Prostate gland (tissue), 2 donors: Measurements from ENCODE around the gene SACM1L. TPM values are rescaled to one million over a fixed set of nuclear protein-coding genes. Genes with fewer than 3 reads are reported as not detected.

Experiments used
- DNase-seq: peaks from one replicate; pipeline ENCODE4 v3.0.0-alpha.2; 2019; ENCODE audit warnings: low spot score
- H3K27ac ChIP-seq, 2 donors: fragments of 200-600 bp; sonication (generic); 2 replicates each; pipeline ENCODE4 v1.5.1; 2017 to 2019
- H3K27me3 ChIP-seq: fragments of 200-600 bp; sonication (generic); replicated peaks from 2 replicates; pipeline ENCODE4 v1.5.1; 2019; ENCODE audit not compliant: insufficient read depth
- H3K36me3 ChIP-seq, 2 donors: fragments of 200-600 bp; sonication (generic); 1 replicate in 1 of 2; 2 replicates in 1 of 2; pipeline versions ENCODE4 v1.5.1 to v1.8.1; 2017 to 2019
- H3K4me1 ChIP-seq: fragments of 200-600 bp; sonication (generic); replicated peaks from 2 replicates; pipeline ENCODE4 v1.5.1; 2019
- H3K4me3 ChIP-seq, 2 donors: fragments of 200-600 bp; sonication (generic); 2 replicates each; pipeline ENCODE4 v1.5.1; 2017 to 2019
- H3K9me3 ChIP-seq: fragments of 200-600 bp; sonication (generic); 2 replicates; pipeline ENCODE4 v1.5.1; 2017
- POLR2A ChIP-seq: fragments of 450-650 bp; IDR thresholded peaks from one replicate; pipeline ENCODE4 v1.6.1; 2016; ENCODE audit warnings: antibody characterized with exemption, mild to moderate bottlenecking
- POLR2AphosphoS5 ChIP-seq: sonication (generic); formaldehyde crosslinking; IDR thresholded peaks from one replicate; pipeline ENCODE4 v1.6.1; 2017; ENCODE audit warnings: antibody characterized with exemption
- WGBS: methylation state at CpG from one replicate; pipeline ENCODE4 v1.1.5; 2018; 5-methylcytosine and 5-hydroxymethylcytosine counted together
- intact Hi-C: fragments of 100-400 bp; cut with DNase I; formaldehyde crosslinking; loops from one replicate; pipeline ENCODE4 v1.14.2; 2022
- total RNA-seq, 2 donors: library from RNA; depleted of rRNA; stranded (reverse); fragments of >200 nt; gene quantifications; one replicate each; pipeline ENCODE4 v1.1.0, GENCODE V29; 2016
- TF ChIP-seq, protein P1 (sequence below), 4 experiments: fragments of 200-600 bp in 2 of 4; fragments of 450-650 bp in 2 of 4; sonication (generic) in 2 of 4; IDR thresholded peaks; 1 replicate in 3 of 4; 2 replicates in 1 of 4; pipeline ENCODE4 v1.5.1; 2016 to 2019; ENCODE audit warnings: antibody characterized with exemption in 4 of 4, mild to moderate bottlenecking in 2 of 4, moderate library complexity in 2 of 4

Gene SACM1L, protein sequence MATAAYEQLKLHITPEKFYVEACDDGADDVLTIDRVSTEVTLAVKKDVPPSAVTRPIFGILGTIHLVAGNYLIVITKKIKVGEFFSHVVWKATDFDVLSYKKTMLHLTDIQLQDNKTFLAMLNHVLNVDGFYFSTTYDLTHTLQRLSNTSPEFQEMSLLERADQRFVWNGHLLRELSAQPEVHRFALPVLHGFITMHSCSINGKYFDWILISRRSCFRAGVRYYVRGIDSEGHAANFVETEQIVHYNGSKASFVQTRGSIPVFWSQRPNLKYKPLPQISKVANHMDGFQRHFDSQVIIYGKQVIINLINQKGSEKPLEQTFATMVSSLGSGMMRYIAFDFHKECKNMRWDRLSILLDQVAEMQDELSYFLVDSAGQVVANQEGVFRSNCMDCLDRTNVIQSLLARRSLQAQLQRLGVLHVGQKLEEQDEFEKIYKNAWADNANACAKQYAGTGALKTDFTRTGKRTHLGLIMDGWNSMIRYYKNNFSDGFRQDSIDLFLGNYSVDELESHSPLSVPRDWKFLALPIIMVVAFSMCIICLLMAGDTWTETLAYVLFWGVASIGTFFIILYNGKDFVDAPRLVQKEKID
- 10 to 100 TPM; 56.6 to 62.8 TPM for total RNA-seq

DNA sequence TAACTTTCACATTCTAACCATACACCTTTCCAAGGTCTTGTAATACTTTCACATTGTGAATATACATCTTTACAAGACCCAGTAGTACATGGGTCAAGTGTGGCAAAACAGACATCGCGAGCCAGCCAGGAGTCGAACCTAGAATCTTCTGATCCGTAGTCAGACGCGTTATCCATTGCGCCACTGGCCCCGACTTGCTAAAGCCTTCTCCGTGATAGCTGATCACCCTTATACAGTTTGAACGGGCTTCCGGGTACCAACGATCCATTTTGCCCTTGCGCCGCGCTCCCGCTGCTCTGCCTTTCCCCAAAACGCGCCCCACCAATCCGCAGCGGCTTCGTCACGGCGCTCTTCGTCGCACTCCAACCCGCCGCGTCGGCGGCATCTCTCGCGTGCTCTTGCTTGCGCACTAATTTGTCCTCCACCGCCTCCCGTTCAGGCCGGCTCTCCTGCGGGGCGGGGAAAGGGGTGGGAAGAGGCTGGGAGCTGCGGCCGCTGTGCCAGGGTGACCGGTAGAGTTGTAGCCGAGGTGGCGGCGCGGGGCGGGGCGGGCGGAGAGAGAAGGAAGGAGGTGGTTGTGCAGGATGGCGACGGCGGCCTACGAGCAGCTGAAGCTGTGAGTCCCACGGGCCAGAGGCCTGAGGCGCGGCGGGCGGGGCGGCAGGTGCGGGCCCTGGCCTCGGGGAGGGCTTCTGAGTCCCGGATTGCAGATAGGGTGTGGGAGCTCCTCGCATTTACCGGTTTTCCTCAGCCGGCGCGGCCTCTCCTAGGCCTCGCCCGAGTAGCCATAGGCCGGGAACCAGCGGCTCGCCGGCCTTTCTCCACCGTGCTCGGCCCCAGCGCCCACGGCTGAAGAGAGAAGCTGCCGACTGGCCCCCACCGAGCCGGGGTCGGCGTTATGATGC is at the start of gene SACM1L:
Gene SACM1L, plus strand, starts transcription at position 515 of the 905 bp plus-strand sequence. Its CDS starts 70 bp downstream, at position 585.
- Histone ChIP-seq H3K4me3 (peak within 1 kb of the TSS; percentile 80 to 90), H3K36me3 (no peaks in the 10 kb centered on the region), H3K27ac (peak within 1 kb of the TSS; percentile 86 to 90), H3K4me1 (peaks cover 12% of the 10 kb centered on the region), H3K9me3 (no peaks in the 10 kb centered on the region), H3K27me3 (no peaks in the 10 kb centered on the region)
- DNase-seq, result peak; percentile 98
- intact Hi-C loops, result no loop called here
- under 1% methylated on average over 66 of the region's 81 CpGs for WGBS
- TF ChIP-seq POLR2AphosphoS5 (peak; percentile 98), POLR2A (peak; percentile 79)
- TF ChIP-seq, protein P1, sequence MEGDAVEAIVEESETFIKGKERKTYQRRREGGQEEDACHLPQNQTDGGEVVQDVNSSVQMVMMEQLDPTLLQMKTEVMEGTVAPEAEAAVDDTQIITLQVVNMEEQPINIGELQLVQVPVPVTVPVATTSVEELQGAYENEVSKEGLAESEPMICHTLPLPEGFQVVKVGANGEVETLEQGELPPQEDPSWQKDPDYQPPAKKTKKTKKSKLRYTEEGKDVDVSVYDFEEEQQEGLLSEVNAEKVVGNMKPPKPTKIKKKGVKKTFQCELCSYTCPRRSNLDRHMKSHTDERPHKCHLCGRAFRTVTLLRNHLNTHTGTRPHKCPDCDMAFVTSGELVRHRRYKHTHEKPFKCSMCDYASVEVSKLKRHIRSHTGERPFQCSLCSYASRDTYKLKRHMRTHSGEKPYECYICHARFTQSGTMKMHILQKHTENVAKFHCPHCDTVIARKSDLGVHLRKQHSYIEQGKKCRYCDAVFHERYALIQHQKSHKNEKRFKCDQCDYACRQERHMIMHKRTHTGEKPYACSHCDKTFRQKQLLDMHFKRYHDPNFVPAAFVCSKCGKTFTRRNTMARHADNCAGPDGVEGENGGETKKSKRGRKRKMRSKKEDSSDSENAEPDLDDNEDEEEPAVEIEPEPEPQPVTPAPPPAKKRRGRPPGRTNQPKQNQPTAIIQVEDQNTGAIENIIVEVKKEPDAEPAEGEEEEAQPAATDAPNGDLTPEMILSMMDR (IDR thresholded peaks at IDR 0.05), result peak in 1 of 4 experiments; percentile 5

DNA sequence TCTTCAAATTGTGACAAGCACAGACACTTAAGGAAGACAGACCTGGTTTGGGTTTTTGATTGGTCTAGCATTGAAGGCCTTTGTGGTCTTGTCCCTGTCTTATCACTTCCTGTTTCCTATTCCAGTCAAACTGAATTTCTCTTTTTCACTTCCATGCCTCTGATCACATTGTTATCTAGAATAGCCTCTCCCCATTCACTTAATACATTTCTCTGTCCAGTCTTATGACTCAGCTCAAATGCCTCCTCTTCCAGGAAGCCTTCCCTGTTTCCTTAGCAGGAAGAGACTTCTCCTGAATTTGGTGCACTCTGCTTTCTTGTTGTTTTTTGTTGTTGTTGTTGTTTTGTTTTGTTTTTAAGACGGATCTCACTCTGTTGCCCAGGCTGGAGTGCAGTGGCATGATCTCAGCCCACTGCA is 49.1 kb upstream of the SACM1L start:
- Histone ChIP-seq H3K27me3 (no peaks in the 10 kb centered on the region), H3K4me3 (no peak overlapping the region), H3K9me3 (no peaks in the 10 kb centered on the region), H3K4me1 (peaks cover 4% of the 10 kb centered on the region), H3K36me3 (no peaks in the 10 kb centered on the region), H3K27ac (peak overlapping the region; percentile 52 to 71)
- no peak for DNase-seq
- 89% methylated on average over 1 of the region's 1 CpG for WGBS
- intact Hi-C loops, result no loop called here
- TF ChIP-seq POLR2A (no peak), POLR2AphosphoS5 (no peak)
- TF ChIP-seq, protein P1 (IDR thresholded peaks at IDR 0.05), result no peak

GRCh38 chr3:45640724-45641361 is 48.4 kb upstream of the SACM1L start:
- Histone ChIP-seq H3K27me3 (no peaks in the 10 kb centered on the region), H3K4me3 (no peak overlapping the region), H3K36me3 (no peaks in the 10 kb centered on the region), H3K27ac (peak overlapping the region; percentile 52 to 71), H3K4me1 (peaks cover 4% of the 10 kb centered on the region), H3K9me3 (no peaks in the 10 kb centered on the region)
- TF ChIP-seq, protein P1 (IDR thresholded peaks at IDR 0.05), result no peak
- TF ChIP-seq POLR2AphosphoS5, result peak; percentile 54
- no peak for DNase-seq
- intact Hi-C loops, result no loop called here
- WGBS, result 66% methylated on average over 4 of the region's 4 CpGs

DNA sequence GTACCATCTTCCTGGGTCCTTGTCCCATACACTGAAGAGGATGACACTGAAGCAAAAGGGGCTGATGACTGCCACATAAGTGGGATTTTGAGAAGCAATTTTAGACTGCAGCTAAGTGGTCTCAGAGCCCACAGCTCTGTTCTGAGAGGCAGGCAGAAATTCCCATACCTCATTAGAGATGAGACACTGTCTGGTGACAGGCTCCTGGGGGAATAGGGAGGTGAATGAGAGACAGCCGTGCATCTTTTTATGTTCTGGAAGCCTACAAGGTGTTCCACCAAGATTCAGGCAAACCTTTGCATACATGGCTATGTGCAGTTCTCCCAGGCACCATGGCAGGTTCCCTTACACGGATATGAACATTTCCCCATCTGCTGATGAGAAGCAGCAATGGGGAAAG is 47.4 kb upstream of the SACM1L start:
- intact Hi-C loops, result no loop called here
- H3K27ac ChIP-seq, result peak overlapping the region in 1 of 2 donors; percentile 71
- H3K4me3 ChIP-seq, result no peak overlapping the region
- no peaks in the 10 kb centered on the region for H3K27me3 ChIP-seq
- H3K4me1 ChIP-seq, result peaks cover 4% of the 10 kb centered on the region
- WGBS, result 93% methylated on average over 2 of the region's 2 CpGs
- H3K9me3 ChIP-seq, result no peaks in the 10 kb centered on the region
- no peak for DNase-seq
- no peaks in the 10 kb centered on the region for H3K36me3 ChIP-seq
- TF ChIP-seq, protein P1 (IDR thresholded peaks at IDR 0.05), result no peak
- TF ChIP-seq POLR2AphosphoS5 (no peak), POLR2A (no peak)
